Measurements from ENCODE around the gene DPH1.

DPH1 gene

GRCh38 chr17:2040942-2041560 is 11.1 kb downstream of the DPH1 start:
- intact Hi-C loops (cut with DNase I; ENCODE audit: low total_unique reads): no loop called here
- no peak for DNase-seq
- Histone ChIP-seq H3K4me3 (peak overlapping the region; percentile 72 to 75), H3K9me3 (no peaks in the 10 kb centered on the region), H3K27ac (peak overlapping the region; percentile 83 to 89), H3K36me3 (peaks cover 17 to 60% (median 46%) of the 10 kb centered on the region in 3 donors), H3K27me3 (peaks cover 0 to 2% of the 10 kb centered on the region in 2 donors), H3K4me1 (peaks cover 0 to 33% (median 25%) of the 10 kb centered on the region in 4 donors)
- no peak for TF ChIP-seq CTCF (IDR thresholded peaks at IDR 0.05)

- H3K27me3 ChIP-seq: peaks cover 0 to 4% of the 10 kb centered on the region in 2 donors
- DNase-seq: peak; percentile 89 to 94
- peak within 1 kb of the TSS; percentile 72 to 75 for H3K4me3 ChIP-seq
- TF ChIP-seq CTCF (IDR thresholded peaks at IDR 0.05): peak; percentile 44
- H3K4me1 ChIP-seq: peaks cover 0 to 33% (median 25%) of the 10 kb centered on the region in 4 donors
- intact Hi-C loops (cut with DNase I; ENCODE audit: low total_unique reads): no loop called here
- no peaks in the 10 kb centered on the region for H3K9me3 ChIP-seq
- peak within 1 kb of the TSS; percentile 83 to 89 for H3K27ac ChIP-seq
- peaks cover 10 to 53% (median 39%) of the 10 kb centered on the region in 3 donors for H3K36me3 ChIP-seq
Observed at GRCh38 chr17:2041561-2042389, 11.8 kb downstream of the DPH1 start, which contains the start of gene OVCA2. Gene OVCA2, plus strand, starts transcription at chr17:2042022. Its CDS starts 26 bp downstream, at chr17:2042048.

- H3K27me3 ChIP-seq: peaks cover 0 to 4% of the 10 kb centered on the region in 2 donors
- peak overlapping the region; percentile 72 to 75 for H3K4me3 ChIP-seq
- H3K27ac ChIP-seq: peak overlapping the region; percentile 83 to 89
- peaks cover 3 to 47% (median 33%) of the 10 kb centered on the region in 3 donors for H3K36me3 ChIP-seq
- intact Hi-C loops (cut with DNase I; ENCODE audit: low total_unique reads): no loop called here
- no peaks in the 10 kb centered on the region for H3K9me3 ChIP-seq
- TF ChIP-seq CTCF (IDR thresholded peaks at IDR 0.05): no peak
- DNase-seq: no peak
- H3K4me1 ChIP-seq: peaks cover 0 to 33% (median 25%) of the 10 kb centered on the region in 4 donors
Observed at GRCh38 chr17:2042390-2042847, 12.5 kb downstream of the DPH1 start.

GRCh38 chr17:2042933-2043332 is 13.0 kb downstream of the DPH1 start:
- Histone ChIP-seq H3K4me1 (peaks cover 0 to 33% (median 25%) of the 10 kb centered on the region in 4 donors), H3K27me3 (peaks cover 0 to 6% of the 10 kb centered on the region in 2 donors), H3K36me3 (peaks cover 0 to 41% (median 28%) of the 10 kb centered on the region in 3 donors), H3K9me3 (no peaks in the 10 kb centered on the region), H3K27ac (peak overlapping the region; percentile 83 to 89), H3K4me3 (peak overlapping the region; percentile 72 to 75)
- DNase-seq: no peak
- TF ChIP-seq CTCF (IDR thresholded peaks at IDR 0.05): no peak
- intact Hi-C loops (cut with DNase I; ENCODE audit: low total_unique reads): no loop called here

GRCh38 chr17:2043785-2044184 is 13.8 kb downstream of the DPH1 start:
- no peak for DNase-seq
- Histone ChIP-seq H3K9me3 (no peaks in the 10 kb centered on the region), H3K4me3 (no peak overlapping the region), H3K36me3 (peaks cover 0 to 33% (median 28%) of the 10 kb centered on the region in 3 donors), H3K27ac (no peak overlapping the region), H3K27me3 (peaks cover 0 to 14% of the 10 kb centered on the region in 2 donors), H3K4me1 (peaks cover 0 to 37% (median 27%) of the 10 kb centered on the region in 4 donors)
- TF ChIP-seq CTCF (IDR thresholded peaks at IDR 0.05): no peak
- intact Hi-C loops (cut with DNase I; ENCODE audit: low total_unique reads): no loop called here

Data from tibial artery (tissue), 4 donors.